SK-N-SH (cell line): ENCODE measurements around the gene NTM. TPM values are rescaled to one million over a fixed set of nuclear protein-coding genes. Genes with fewer than 3 reads are reported as not detected.

Source experiments
- CTCF ChIA-PET: fragments of 300-600, 350-600 bp; formaldehyde crosslinking; extraction: SDS; loops from one replicate; lab custom pipeline; 2021; lab: Yijun Ruan, JAX
- POLR2A ChIA-PET: fragments of 350-600 bp; sonication (Branson Sonifier 250); formaldehyde crosslinking; extraction: SDS; loops from one replicate; lab custom pipeline; 2020; ENCODE audit warnings: antibody characterized with exemption, inconsistent platforms; lab: Yijun Ruan, JAX
- DNase-seq: peaks from one replicate; pipeline ENCODE4 v3.0.0; 2012
- H2AFZ ChIP-seq: fragments of 200-600 bp; sonication (generic); 2 replicates; pipeline ENCODE4 v1.8.1; 2016; ENCODE audit warnings: antibody characterized with exemption, mild to moderate bottlenecking, low read depth
- H3F3A ChIP-seq: fragments of 200-600 bp; sonication (generic); replicated peaks from 2 replicates; pipeline ENCODE3; 2016; ENCODE audit warnings: antibody characterized with exemption, mild to moderate bottlenecking; ENCODE audit not compliant: insufficient read depth
- H3K27ac ChIP-seq, 2 experiments: fragments of 200-500 bp in 1 of 2; fragments of 200-600 bp in 1 of 2; sonication (Bioruptor generic) in 1 of 2; sonication (generic), shearing (Covaris generic) in 1 of 2; 2 replicates each; pipeline versions ENCODE4 v1.5.1 to v1.6.1; 2014 to 2016; ENCODE audit warnings: low read depth in 2 of 2, inconsistent platforms in 1 of 2, low read length in 1 of 2, mild to moderate bottlenecking in 1 of 2, mixed read lengths in 1 of 2
- H3K27me3 ChIP-seq: fragments of 200-600 bp; sonication (generic), shearing (Covaris generic); 2 replicates; pipeline ENCODE4 v1.6.1; 2016; ENCODE audit warnings: mixed run types; ENCODE audit not compliant: insufficient read depth
- H3K36me3 ChIP-seq, 2 experiments: fragments of 200-500 bp in 1 of 2; fragments of 200-600 bp in 1 of 2; sonication (Bioruptor generic) in 1 of 2; sonication (generic) in 1 of 2; replicated peaks in 1 of 2; 2 replicates each; pipeline versions ENCODE3 to v1.5.1; 2014 to 2016; ENCODE audit warnings: low read length in 1 of 2, mild to moderate bottlenecking in 1 of 2; ENCODE audit not compliant: insufficient read depth in 2 of 2, control insufficient read depth in 1 of 2
- H3K4me1 ChIP-seq, 2 experiments: fragments of 200-500 bp in 1 of 2; fragments of 200-600 bp in 1 of 2; sonication (Bioruptor generic) in 1 of 2; sonication (generic), shearing (Covaris generic) in 1 of 2; 2 replicates each; pipeline versions ENCODE4 v1.5.1 to v1.6.1; 2014 to 2016; ENCODE audit warnings: low read depth in 1 of 2, low read length in 1 of 2, mixed run types in 1 of 2; ENCODE audit not compliant: insufficient read depth in 2 of 2, control insufficient read depth in 1 of 2
- H3K4me2 ChIP-seq: fragments of 200-600 bp; sonication (generic), shearing (Covaris generic); 2 replicates; pipeline ENCODE4 v1.6.1; 2017; ENCODE audit warnings: mixed run types
- H3K4me3 ChIP-seq, 2 experiments: fragments of 200-500 bp in 1 of 2; fragments of 200-600 bp in 1 of 2; sonication (Bioruptor generic) in 1 of 2; sonication (generic), shearing (Covaris generic) in 1 of 2; 2 replicates each; pipeline versions ENCODE4 v1.5.1 to v1.8.1; 2014 to 2016; ENCODE audit warnings: low read depth in 2 of 2, inconsistent platforms in 1 of 2, low read length in 1 of 2, mild to moderate bottlenecking in 1 of 2, mixed read lengths in 1 of 2, moderate library complexity in 1 of 2
- H3K79me2 ChIP-seq: fragments of 200-600 bp; sonication (generic); 2 replicates; pipeline ENCODE4 v1.8.1; 2017; ENCODE audit warnings: mild to moderate bottlenecking; ENCODE audit not compliant: insufficient read depth
- H3K9ac ChIP-seq: fragments of 200-600 bp; sonication (generic); 2 replicates; pipeline ENCODE4 v1.6.1; 2017; ENCODE audit warnings: mixed run types
- H3K9me2 ChIP-seq: fragments of 200-600 bp; sonication (generic); 2 replicates; pipeline ENCODE4 v1.6.1; 2017; ENCODE audit warnings: mixed run types
- H3K9me3 ChIP-seq: fragments of 200-600 bp; sonication (generic); 2 replicates; pipeline ENCODE4 v1.6.1; 2017; ENCODE audit warnings: mixed run types, mild to moderate bottlenecking, moderate library complexity
- H4K20me1 ChIP-seq: fragments of 200-600 bp; sonication (generic); 2 replicates; pipeline ENCODE4 v1.6.1; 2017; ENCODE audit warnings: mild to moderate bottlenecking, mixed run types; ENCODE audit not compliant: insufficient read depth
- EP300 ChIP-seq, 2 experiments: IDR thresholded peaks; 2 replicates each; pipeline versions ENCODE4 v1.4.0 to v1.6.1; 2012; ENCODE audit warnings: borderline replicate concordance in 1 of 2, low read depth in 1 of 2, low read length in 1 of 2
- FOXJ3 ChIP-seq: sonication (generic); formaldehyde crosslinking; IDR thresholded peaks from 2 replicates; pipeline ENCODE4 v1.5.1; 2020; ENCODE audit warnings: mild to moderate bottlenecking, missing genetic modification reagents
- FOXM1 ChIP-seq: IDR thresholded peaks from 2 replicates; pipeline ENCODE4 v1.4.0; 2012; ENCODE audit warnings: low read depth, mild to moderate bottlenecking
- MEF2A ChIP-seq: IDR thresholded peaks from 2 replicates; pipeline ENCODE4 v1.4.0; 2012; ENCODE audit warnings: low read depth, borderline replicate concordance
- MXI1 ChIP-seq: IDR thresholded peaks from 2 replicates; pipeline ENCODE4 v1.6.1; 2012; ENCODE audit warnings: mild to moderate bottlenecking, low read depth, low read length, improper control_type of control experiment
- NFIC ChIP-seq: IDR thresholded peaks from 2 replicates; pipeline ENCODE4 v1.4.0; 2012; ENCODE audit warnings: borderline replicate concordance
- NRF1 ChIP-seq: IDR thresholded peaks from 2 replicates; pipeline ENCODE4 v1.6.1; 2012; ENCODE audit warnings: low read depth, mild to moderate bottlenecking, low read length
- RXRA ChIP-seq: IDR thresholded peaks from 2 replicates; pipeline ENCODE4 v1.4.0; 2012; ENCODE audit warnings: low read depth, mild to moderate bottlenecking, borderline replicate concordance
- SIN3A ChIP-seq: IDR thresholded peaks from 2 replicates; pipeline ENCODE4 v1.6.1; 2012; ENCODE audit warnings: low read depth, mild to moderate bottlenecking, low read length, moderate library complexity, borderline replicate concordance
- TCF12 ChIP-seq: IDR thresholded peaks from 2 replicates; pipeline ENCODE4 v1.4.0; 2012
- WGBS: methylation state at CpG from one replicate; pipeline ENCODE4 v1.1.6; 2017; ENCODE audit warnings: low lambda C conversion rate; 5-methylcytosine and 5-hydroxymethylcytosine counted together
- polyA plus RNA-seq, 3 experiments: library from polyadenylated mRNA; depleted of rRNA; stranded (reverse); fragments of >200 nt; gene quantifications; 2 replicates each; pipeline ENCODE4 v1.2.3, GENCODE V29; 2012
- TF ChIP-seq, protein P1 (sequence below): IDR thresholded peaks from 2 replicates; pipeline ENCODE4 v1.6.1; 2012; ENCODE audit warnings: mild to moderate bottlenecking, low read depth, low read length, moderate library complexity
- TF ChIP-seq, protein P2 (sequence below): fragments of 200-600 bp; sonication (generic); IDR thresholded peaks from 2 replicates; pipeline ENCODE4 v1.6.1; 2017; ENCODE audit warnings: antibody characterized with exemption, mild to moderate bottlenecking, moderate library complexity

Gene NTM
- polyA plus RNA-seq, 1 of the 3 experiments (the other 2 are of a cell fraction) = 20.0 TPM

DNA sequence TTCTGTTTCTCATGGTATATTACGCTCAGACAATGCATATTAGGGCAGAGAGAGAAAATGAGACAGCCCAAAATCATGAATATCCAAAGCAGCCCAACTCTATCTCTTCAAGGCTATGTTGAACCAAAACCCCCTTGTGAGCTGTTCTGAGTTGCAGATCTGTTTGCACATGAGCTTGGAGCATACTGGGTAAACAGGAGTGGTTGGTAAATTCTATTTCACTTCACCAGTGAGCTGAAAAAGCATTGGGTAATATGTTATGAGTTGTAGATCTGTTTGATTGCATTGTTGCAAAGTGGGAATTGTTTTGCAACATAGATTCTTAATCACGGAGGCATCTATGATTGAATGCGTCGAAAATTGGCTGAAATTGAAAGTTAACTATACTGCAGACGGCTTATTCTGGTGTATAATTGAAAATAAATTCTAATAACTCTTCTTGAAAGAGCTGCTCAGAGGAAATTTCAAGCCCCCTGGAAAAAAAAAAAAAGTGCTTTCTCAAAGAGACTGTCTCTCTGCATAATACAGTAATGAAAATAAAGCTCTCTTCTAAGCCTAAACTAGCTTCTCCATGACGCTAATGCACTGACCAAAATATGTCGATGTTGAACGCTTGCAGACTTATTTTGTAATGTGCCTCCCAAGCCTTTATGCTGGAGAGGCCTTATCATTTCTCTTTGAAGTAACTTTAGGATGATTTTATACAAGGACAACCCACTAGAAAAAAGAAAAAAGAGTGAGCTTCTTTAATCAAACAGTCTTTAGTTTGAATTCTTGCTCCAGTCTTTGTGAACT lies 263.7 kb downstream of the NTM start:
- no peak overlapping the region for H3K4me2 ChIP-seq
- H3K9ac ChIP-seq = no peak overlapping the region
- H2AFZ ChIP-seq = no peak overlapping the region
- no peaks in the 10 kb centered on the region for H3K27me3 ChIP-seq
- DNase-seq = no peak
- ChIA-PET CTCF (interaction anchor here (0.9 to 1.7 kb wide), 6 partner anchors 10 to 54 kb away, joined by 3 to 5 read pairs (median 3); no protein-coding TSS in a partner anchor), POLR2A (no interaction called here)
- H3K9me2 ChIP-seq = no peaks in the 10 kb centered on the region
- H3K36me3 ChIP-seq = no peaks in the 10 kb centered on the region
- H3F3A ChIP-seq = no peaks in the 10 kb centered on the region
- H3K9me3 ChIP-seq = no peaks in the 10 kb centered on the region
- H3K4me3 ChIP-seq = no peak overlapping the region
- 27% methylated on average over 8 of the region's 8 CpGs for WGBS
- no peaks in the 10 kb centered on the region for H3K4me1 ChIP-seq
- no peaks in the 10 kb centered on the region for H3K79me2 ChIP-seq
- TF ChIP-seq FOXJ3 (CRISPR knock-in tag) (no peak), EP300 (IDR thresholded peaks at IDR 0.05; ENCODE audit: borderline replicate concordance in 1 of 2, low read depth in 1 of 2, low read length in 1 of 2) (no peak), NFIC (no peak), MXI1 (no peak), MEF2A (no peak), RXRA (no peak), FOXM1 (no peak), NRF1 (no peak), SIN3A (no peak), TCF12 (no peak)
- TF ChIP-seq, protein P1, sequence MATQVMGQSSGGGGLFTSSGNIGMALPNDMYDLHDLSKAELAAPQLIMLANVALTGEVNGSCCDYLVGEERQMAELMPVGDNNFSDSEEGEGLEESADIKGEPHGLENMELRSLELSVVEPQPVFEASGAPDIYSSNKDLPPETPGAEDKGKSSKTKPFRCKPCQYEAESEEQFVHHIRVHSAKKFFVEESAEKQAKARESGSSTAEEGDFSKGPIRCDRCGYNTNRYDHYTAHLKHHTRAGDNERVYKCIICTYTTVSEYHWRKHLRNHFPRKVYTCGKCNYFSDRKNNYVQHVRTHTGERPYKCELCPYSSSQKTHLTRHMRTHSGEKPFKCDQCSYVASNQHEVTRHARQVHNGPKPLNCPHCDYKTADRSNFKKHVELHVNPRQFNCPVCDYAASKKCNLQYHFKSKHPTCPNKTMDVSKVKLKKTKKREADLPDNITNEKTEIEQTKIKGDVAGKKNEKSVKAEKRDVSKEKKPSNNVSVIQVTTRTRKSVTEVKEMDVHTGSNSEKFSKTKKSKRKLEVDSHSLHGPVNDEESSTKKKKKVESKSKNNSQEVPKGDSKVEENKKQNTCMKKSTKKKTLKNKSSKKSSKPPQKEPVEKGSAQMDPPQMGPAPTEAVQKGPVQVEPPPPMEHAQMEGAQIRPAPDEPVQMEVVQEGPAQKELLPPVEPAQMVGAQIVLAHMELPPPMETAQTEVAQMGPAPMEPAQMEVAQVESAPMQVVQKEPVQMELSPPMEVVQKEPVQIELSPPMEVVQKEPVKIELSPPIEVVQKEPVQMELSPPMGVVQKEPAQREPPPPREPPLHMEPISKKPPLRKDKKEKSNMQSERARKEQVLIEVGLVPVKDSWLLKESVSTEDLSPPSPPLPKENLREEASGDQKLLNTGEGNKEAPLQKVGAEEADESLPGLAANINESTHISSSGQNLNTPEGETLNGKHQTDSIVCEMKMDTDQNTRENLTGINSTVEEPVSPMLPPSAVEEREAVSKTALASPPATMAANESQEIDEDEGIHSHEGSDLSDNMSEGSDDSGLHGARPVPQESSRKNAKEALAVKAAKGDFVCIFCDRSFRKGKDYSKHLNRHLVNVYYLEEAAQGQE = no peak
- TF ChIP-seq, protein P2, sequence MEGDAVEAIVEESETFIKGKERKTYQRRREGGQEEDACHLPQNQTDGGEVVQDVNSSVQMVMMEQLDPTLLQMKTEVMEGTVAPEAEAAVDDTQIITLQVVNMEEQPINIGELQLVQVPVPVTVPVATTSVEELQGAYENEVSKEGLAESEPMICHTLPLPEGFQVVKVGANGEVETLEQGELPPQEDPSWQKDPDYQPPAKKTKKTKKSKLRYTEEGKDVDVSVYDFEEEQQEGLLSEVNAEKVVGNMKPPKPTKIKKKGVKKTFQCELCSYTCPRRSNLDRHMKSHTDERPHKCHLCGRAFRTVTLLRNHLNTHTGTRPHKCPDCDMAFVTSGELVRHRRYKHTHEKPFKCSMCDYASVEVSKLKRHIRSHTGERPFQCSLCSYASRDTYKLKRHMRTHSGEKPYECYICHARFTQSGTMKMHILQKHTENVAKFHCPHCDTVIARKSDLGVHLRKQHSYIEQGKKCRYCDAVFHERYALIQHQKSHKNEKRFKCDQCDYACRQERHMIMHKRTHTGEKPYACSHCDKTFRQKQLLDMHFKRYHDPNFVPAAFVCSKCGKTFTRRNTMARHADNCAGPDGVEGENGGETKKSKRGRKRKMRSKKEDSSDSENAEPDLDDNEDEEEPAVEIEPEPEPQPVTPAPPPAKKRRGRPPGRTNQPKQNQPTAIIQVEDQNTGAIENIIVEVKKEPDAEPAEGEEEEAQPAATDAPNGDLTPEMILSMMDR = no peak
- H4K20me1 ChIP-seq = no peaks in the 10 kb centered on the region
- no peak overlapping the region for H3K27ac ChIP-seq
